ENCODE measurements around the gene SNX4.
"Not testable (repeated sequence)": the region's sequence is repeated elsewhere in the genome, so short reads cannot be mapped to it uniquely, and the experiment has no call there.

SNX4 gene

GRCh38 chr3:125462722-125463299, 57.2 kb downstream of the SNX4 start:
- no peak for DNase-seq (ENCODE audit: low read depth)

- no peak for DNase-seq (ENCODE audit: low read depth)
These were observed 58.1 kb downstream of the SNX4 start for GRCh38 chr3:125461896-125462295.

GRCh38 chr3:125460233-125460632, 59.8 kb downstream of the SNX4 start:
- no peak for DNase-seq (ENCODE audit: low read depth)

- no peak for DNase-seq (ENCODE audit: low read depth)
These were observed 76.1 kb downstream of the SNX4 start for GRCh38 chr3:125443923-125444322.

- no peak for DNase-seq (ENCODE audit: low read depth)
These were observed 77.5 kb downstream of the SNX4 start for GRCh38 chr3:125442506-125442905.

GRCh38 chr3:125440970-125441369, 79.0 kb downstream of the SNX4 start:
- DNase-seq (ENCODE audit: low read depth), result no peak

- DNase-seq (ENCODE audit: low read depth), result no peak
These were observed 79.4 kb downstream of the SNX4 start for GRCh38 chr3:125440559-125440955.

- DNase-seq (ENCODE audit: low read depth), result peak; percentile 30
These were observed 82.2 kb downstream of the SNX4 start for GRCh38 chr3:125437631-125438435.

GRCh38 chr3:125436921-125437320, 83.1 kb downstream of the SNX4 start:
- no peak for DNase-seq (ENCODE audit: low read depth)

GRCh38 chr3:125435231-125435630, 84.8 kb downstream of the SNX4 start:
- DNase-seq (ENCODE audit: low read depth), result no peak

- DNase-seq (ENCODE audit: low read depth), result no peak
These were observed 85.4 kb downstream of the SNX4 start for GRCh38 chr3:125434582-125435011.

GRCh38 chr3:125433611-125434041, 86.4 kb downstream of the SNX4 start:
- no peak for DNase-seq (ENCODE audit: low read depth)

- DNase-seq (ENCODE audit: low read depth), result no peak
These were observed 86.9 kb downstream of the SNX4 start for GRCh38 chr3:125433091-125433534.

GRCh38 chr3:125431912-125432790, 87.9 kb downstream of the SNX4 start:
- DNase-seq (ENCODE audit: low read depth), result no peak

- no peak for DNase-seq (ENCODE audit: low read depth)
These were observed 88.6 kb downstream of the SNX4 start for GRCh38 chr3:125431391-125431790.

- DNase-seq (ENCODE audit: low read depth), result no peak
These were observed 91.7 kb downstream of the SNX4 start for GRCh38 chr3:125428216-125428830.

- no peak for DNase-seq (ENCODE audit: low read depth)
These were observed 101.7 kb downstream of the SNX4 start for GRCh38 chr3:125418306-125418705.

GRCh38 chr3:125416235-125416634, 103.8 kb downstream of the SNX4 start:
- DNase-seq (ENCODE audit: low read depth), result no peak

- no peak for DNase-seq (ENCODE audit: low read depth)
These were observed 105.3 kb downstream of the SNX4 start for GRCh38 chr3:125414669-125415068.

GRCh38 chr3:125410922-125411321, 109.1 kb downstream of the SNX4 start:
- DNase-seq (ENCODE audit: low read depth), result no peak

- no peak for DNase-seq (ENCODE audit: low read depth)
These were observed 113.9 kb downstream of the SNX4 start for GRCh38 chr3:125406070-125406469.

GRCh38 chr3:125405515-125405914, 114.5 kb downstream of the SNX4 start:
- DNase-seq (ENCODE audit: low read depth), result not testable (repeated sequence)

Measured in stimulated activated CD8-positive, alpha-beta memory T cell treated with anti-CD3 and anti-CD28 coated beads, Interleukin-4, amount 100 ng/mL, for 24 hours (primary cell).